ENCODE data around the gene PSRC1.

The PSRC1 gene

DNA sequence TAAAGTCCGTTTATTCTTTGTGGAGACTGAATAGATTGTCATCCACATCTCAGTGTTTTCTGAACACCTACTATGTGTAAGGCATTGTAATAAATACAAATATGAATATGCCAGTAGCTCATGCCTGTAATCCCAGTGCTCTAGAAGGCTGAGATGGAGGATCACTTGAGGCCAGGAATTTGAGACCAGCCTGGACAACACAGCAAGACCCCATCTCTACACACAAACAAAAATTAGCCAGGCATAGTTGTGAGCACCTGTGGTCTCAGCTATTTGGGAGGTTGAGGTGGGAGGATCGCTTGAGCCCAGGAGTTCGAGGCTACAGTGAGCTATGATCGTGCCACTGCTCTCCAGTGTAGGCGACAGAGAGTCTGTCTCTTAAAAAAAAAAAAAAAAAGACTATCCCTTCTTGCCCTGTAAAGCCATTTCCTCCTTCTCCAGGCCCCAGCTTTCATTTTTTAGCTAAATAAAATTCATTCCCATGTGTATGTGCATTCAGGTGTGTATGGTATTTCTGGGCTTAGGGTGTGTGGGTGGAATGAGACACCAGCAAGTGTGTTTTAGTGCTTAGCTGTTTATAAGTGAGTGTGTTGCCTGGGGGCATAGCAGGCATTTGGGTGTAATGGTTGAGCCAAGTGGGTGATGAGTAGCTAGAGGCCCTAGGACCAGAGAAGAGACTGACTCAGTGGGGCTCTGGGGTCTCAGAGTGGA lies 25.8 kb downstream of the PSRC1 start:
- no peak for DNase-seq

DNA sequence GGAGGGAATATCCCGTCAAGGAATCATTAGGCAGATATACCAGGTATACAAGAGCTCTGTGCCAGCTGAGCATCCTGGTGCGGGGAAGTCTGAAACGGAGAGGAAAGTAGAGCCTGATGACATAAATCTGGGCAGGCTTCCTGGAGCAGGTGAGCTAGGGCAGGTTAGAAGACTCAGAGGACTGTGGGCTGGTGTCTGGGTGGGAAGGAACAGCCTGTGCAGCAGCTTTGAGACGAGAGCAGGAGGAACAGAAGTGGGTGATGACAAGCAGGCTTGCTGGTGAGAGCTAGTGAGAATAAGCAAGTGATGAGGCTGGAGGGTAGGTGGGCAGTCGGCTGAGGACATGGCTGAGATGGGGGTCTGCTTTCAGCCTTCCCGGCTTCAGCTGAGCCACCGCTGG lies 26.9 kb downstream of the PSRC1 start:
- DNase-seq = no peak

DNA sequence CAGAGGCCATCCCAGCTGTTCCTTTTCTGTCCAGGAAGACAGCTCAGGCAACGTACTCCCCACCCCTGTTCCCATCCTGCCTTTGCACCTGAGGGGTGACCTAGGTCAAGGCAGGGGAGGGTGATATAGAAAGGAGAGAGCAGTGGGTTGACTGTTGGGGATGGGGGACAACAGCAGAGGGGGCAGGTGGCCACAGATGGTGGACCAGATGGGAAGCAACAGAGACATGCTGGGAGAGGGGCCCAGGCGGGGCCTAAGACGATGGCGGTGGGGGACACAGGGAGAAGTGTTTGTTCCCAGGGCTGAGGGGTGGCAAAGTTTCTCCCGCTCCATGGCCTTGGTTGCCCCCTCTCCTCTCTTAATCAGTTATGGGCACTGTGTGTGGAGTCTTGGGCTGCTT lies 27.3 kb downstream of the PSRC1 start:
- DNase-seq = no peak

DNA sequence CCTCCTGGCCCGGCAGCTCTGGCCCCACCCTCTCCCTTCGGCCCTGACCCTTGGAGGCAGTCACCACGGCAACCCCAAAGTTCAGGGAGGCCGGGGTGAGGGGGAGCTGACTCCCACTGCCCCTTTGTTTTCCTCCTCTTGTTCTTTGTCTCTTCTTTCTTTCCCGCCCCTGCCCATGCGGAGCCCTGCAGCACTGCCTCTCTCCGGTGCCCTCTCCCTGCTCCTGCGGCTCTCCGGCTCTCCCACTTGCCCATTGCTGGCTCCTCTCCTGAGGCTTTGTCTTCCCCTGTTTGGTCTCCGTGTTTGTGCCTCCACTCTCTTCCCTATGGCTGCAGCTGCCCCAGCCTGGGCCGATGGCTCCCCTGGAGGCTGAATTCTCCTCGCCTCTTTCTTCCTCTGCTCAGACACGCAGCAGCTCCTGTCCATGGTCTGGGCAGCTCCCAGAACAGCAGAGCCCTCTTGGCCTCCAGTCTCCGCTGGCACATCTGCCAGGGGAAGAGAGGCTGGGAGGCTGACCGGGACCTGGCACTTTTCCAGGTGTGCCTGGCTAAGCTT lies 27.8 kb downstream of the PSRC1 start:
- DNase-seq = no peak

DNA sequence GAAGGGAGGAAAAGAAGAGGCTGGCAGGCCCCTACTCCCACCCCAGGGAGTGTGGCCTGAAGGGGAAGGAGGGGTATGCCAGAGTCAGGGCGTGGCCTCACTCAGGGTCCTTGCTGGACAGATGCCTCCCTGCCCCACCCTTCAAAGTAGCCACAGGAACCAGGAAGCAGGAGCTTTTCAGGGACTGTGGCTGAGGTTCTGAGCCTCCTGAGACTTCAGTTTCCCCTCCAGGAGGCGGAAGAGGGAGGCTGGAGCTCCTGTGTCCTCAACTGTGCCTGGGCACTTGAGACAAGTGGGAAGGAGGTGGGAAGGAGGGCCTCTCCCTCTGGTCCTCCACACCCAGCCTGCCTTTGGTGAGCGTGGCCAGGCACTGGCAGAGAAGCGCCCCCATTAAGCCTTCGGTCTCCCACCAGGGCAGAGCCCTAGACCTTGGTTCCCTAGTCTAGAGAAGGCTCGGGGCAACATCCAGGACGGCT lies 28.3 kb downstream of the PSRC1 start:
- DNase-seq = no peak

DNA sequence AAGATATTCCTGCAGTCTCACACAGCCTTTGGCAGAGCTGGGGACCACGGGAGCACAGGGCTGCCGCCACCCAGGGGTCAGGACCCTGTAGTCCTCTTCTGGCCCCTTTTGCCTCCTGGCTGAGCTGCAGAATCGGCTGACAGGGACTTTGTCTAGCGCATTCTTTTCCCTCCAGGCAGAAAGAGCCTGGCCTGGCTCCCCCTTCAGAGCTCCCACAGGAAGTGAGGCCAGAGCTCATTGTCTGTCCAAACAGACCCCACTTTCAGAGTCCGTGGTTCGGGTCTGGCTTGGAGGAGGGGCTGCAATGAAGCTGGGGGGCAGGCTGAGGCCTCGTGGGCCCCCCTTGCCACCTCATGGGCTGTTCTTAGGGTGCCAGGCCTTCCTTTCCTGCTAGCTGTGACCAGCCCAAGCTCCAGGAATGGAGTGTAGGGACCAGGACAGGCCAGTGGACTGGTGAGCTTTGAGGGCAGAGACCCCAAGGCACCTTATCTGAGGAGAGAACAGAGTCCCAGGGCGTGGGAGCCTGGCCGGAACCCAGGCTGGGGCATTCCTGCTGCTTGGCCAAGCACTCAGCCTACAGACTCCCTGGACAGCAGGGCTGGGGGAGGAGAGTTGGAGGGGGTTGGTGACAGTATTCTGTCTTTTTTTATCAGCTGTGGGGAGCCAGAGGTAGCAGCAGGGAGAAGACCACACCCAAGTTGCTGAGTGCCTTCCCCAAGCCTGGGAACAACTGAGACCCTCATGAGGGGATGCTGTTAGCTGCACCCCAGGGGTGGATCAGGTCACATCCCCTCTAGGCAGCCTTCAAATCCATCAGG lies 28.9 kb downstream of the PSRC1 start:
- no peak for DNase-seq

DNA sequence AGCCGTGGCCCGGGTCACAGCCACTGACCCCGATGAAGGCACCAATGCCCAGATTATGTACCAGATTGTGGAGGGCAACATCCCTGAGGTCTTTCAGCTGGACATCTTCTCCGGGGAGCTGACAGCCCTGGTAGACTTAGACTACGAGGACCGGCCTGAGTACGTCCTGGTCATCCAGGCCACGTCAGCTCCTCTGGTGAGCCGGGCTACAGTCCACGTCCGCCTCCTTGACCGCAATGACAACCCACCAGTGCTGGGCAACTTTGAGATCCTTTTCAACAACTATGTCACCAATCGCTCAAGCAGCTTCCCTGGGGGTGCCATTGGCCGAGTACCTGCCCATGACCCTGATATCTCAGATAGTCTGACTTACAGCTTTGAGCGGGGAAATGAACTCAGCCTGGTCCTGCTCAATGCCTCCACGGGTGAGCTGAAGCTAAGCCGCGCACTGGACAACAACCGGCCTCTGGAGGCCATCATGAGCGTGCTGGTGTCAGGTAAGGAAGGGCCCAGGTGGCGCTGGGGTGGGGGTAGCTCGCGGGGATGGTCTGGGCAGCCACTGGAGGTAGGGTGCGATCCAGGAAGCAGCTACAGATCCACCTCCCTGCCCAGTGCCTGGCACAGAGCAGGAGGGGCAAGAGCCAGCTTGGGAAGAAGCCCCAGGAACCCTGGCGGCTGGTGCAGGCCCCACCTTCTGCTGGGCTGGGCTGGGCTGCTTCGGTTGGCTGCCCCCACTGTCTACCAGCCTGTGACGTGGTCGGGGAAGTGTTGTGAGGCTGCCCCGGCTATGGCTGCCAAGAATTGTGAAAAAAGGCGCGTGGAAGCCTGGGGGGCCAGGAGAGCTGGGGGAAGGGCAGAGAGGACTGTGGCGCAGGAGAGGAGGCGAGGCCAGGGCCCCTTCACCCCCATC lies 29.8 kb downstream of the PSRC1 start:
- DNase-seq = no peak

DNA sequence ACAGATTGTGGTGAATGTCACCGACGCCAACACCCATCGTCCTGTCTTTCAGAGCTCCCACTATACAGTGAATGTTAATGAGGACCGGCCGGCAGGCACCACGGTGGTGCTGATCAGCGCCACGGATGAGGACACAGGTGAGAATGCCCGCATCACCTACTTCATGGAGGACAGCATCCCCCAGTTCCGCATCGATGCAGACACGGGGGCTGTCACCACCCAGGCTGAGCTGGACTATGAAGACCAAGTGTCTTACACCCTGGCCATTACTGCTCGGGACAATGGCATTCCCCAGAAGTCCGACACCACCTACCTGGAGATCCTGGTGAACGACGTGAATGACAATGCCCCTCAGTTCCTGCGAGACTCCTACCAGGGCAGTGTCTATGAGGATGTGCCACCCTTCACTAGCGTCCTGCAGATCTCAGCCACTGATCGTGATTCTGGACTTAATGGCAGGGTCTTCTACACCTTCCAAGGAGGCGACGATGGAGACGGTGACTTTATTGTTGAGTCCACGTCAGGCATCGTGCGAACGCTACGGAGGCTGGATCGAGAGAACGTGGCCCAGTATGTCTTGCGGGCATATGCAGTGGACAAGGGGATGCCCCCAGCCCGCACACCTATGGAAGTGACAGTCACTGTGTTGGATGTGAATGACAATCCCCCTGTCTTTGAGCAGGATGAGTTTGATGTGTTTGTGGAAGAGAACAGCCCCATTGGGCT lies 30.6 kb downstream of the PSRC1 start:
- DNase-seq = no peak

DNA sequence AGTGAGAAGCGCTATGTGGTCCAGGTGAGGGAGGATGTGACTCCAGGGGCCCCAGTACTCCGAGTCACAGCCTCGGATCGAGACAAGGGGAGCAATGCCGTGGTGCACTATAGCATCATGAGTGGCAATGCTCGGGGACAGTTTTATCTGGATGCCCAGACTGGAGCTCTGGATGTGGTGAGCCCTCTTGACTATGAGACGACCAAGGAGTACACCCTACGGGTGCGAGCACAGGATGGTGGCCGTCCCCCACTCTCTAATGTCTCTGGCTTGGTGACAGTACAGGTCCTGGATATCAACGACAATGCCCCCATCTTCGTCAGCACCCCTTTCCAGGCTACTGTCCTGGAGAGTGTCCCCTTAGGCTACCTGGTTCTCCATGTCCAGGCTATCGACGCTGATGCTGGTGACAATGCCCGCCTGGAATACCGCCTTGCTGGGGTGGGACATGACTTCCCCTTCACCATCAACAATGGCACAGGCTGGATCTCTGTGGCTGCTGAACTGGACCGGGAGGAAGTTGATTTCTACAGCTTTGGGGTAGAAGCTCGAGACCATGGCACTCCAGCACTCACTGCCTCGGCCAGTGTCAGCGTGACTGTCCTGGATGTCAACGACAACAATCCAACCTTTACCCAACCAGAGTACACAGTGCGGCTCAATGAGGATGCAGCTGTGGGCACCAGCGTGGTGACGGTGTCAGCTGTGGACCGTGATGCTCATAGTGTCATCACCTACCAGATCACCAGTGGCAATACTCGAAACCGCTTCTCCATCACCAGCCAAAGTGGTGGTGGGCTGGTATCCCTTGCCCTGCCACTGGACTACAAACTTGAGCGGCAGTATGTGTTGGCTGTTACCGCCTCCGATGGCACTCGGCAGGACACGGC lies 31.4 kb downstream of the PSRC1 start:
- no peak for DNase-seq

DNA sequence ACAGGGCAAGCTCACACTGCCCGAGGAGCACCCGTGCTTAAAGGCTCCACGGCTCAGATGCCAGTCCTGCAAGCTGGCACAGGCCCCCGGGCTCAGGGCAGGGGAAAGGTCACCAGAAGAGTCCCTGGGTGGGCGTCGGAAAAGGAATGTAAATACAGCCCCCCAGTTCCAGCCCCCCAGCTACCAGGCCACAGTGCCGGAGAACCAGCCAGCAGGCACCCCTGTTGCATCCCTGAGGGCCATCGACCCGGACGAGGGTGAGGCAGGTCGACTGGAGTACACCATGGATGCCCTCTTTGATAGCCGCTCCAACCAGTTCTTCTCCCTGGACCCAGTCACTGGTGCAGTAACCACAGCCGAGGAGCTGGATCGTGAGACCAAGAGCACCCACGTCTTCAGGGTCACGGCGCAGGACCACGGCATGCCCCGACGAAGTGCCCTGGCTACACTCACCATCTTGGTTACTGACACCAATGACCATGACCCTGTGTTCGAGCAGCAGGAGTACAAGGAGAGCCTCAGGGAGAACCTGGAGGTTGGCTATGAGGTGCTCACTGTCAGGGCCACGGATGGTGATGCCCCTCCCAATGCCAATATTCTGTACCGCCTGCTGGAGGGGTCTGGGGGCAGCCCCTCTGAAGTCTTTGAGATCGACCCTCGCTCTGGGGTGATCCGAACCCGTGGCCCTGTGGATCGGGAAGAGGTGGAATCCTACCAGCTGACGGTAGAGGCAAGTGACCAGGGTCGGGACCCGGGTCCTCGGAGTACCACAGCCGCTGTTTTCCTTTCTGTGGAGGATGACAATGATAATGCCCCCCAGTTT lies 32.3 kb downstream of the PSRC1 start:
- no peak for DNase-seq

DNA sequence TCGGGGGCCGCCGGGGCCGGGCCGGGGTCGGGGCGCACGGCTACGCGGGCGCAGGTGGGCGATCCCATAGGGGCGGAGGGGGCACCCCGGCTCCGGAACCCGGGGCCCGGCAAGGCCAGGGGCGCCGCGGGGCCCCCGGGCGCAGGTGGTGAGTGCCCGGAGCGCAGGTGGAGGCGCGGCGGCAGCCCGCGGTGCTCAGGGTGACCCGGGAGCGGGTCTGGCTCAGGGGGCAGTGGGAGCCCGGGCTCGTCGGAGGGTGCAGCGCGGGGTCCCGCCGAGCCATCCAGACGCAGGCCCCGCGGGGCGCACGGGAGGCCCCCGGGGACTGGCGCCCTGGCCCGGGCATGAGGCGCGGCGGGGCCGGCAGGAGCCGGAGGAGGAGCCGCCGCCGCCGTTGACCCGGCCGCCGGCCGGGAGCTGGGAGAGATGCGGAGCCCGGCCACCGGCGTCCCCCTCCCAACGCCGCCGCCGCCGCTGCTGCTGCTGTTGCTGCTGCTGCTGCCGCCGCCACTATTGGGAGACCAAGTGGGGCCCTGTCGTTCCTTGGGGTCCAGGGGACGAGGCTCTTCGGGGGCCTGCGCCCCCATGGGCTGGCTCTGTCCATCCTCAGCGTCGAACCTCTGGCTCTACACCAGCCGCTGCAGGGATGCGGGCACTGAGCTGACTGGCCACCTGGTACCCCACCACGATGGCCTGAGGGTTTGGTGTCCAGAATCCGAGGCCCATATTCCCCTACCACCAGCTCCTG lies 33.1 kb downstream of the PSRC1 start:
- DNase-seq = no peak

DNA sequence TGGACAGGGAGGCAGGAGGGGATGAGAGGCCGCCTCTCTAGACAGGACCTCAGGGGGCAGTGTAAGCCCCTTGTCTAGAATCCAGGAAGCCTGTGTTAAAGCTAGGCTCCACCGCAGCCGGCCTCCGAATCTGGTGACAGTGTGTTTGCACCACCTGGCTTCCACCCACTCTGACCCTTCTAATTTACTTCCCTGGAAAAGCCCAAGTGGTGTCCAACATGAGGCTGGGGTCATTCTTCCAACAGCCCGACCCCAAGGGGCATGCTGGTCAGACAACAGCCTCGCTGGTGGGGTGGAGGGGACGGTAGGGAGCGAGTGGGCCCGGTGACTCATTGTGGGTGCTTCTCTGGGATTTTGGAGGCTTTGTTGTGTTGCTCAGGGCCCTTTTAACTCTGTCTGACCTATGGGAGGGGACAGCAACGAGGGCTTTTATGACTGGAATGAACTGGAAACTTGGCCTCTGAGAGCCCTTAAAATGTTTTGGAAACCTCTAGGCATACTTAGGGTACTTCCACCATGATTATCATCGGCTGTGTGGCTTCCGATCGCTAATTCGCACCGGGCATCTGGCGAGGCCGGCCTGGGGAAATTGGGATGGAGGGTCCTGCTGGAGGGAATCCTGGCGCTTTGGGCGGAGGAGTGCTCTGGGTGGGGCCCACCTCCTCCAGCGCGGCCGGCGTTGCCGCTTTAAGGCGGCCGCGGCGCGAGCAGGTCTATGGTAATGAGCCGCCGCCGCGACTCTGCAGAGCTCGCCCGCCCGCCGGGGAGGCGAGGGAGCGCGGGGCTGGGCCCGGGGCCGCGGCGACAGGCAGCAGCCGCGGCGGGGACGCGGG lies 33.9 kb downstream of the PSRC1 start, which contains the start of gene CELSR2:
TSS of gene CELSR2 (plus strand) at position 743 of the 833 bp plus-strand sequence. CDS start 541 bp downstream, outside the sequence.
- peak; percentile 84 for DNase-seq

DNA sequence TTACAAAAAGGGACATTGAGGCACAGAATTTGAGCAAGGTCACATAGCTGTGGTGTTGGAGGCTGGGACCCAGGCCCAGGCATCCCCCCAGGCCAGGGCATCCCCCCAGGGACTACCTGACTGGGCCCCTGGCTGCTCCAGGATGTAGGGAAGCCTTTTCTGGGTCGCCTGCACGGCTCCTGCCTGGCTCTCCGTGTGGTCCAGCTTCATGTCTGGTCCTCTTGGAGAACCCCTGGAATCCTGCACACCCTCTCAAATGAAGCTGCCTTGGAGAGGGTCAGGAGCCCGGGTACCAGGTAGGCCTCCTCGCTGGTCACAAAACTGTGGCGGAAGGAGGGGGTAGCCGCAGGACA lies 34.5 kb downstream of the PSRC1 start:
- DNase-seq = no peak

DNA sequence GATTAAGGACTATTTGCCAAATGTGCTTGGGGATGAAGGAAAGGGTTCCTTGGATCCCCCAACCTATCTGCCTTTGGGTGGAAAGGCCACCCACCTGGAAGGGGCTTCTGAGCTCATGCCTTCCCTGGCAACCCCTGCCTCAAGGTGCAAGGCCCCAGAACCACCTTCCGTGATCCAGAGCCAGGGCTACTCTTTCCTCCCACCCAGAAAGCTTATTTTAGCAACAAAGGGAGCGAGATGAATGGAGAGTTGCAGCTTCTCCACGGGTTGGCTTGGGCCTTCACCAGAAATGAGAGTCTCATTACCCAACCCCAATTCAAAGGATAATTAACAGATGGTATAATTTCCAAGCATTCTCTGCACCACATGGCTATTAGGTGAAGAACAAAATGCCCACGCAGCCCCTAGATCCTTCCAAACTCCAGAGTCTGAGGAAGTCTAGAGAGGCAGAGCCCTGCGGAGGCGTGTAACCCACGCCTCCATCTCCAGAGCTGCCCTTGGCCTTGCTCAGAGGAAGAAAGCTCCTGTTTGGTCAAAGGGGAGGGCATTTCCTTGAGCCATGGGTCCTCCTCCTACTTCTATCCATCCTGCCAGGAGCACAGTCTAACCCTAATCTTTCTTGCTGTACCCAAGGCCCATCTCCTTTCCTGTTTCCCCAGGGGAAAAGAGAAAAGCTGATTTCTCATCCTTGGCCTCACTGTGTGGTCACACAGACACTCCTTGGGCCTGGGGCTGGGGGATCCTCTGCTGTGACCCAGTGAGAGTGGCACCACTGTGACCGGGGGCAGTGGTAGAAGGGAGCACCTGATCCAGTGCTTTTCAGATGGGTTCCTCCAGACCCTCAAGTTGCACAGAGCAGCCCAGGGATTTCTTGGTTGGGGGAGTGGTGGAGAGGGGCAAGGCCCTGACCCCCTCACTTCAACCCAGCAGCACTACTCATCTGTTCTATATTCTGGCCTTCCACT lies 35.3 kb downstream of the PSRC1 start:
- no peak for DNase-seq

DNA sequence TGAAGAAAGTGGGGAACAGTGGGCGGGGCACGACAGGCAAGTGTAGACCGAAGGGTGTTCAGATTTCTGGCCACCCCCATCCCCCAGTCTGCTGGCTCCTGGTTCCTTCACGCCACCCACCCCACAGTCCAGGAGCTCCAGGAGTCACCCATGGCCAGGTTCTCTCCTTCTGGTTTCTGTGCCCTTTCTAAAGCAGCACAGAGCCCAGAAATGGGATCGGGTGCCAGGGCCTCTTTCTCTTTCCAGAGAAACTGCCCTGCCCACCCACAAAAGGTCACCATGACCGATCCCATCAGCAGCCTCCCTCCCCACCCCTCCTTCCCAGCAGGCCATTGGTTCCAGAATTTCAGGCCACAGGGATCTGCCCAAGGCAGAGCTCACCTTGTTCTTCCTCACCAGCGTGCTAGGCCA lies 36.8 kb downstream of the PSRC1 start:
- DNase-seq = no peak

DNA sequence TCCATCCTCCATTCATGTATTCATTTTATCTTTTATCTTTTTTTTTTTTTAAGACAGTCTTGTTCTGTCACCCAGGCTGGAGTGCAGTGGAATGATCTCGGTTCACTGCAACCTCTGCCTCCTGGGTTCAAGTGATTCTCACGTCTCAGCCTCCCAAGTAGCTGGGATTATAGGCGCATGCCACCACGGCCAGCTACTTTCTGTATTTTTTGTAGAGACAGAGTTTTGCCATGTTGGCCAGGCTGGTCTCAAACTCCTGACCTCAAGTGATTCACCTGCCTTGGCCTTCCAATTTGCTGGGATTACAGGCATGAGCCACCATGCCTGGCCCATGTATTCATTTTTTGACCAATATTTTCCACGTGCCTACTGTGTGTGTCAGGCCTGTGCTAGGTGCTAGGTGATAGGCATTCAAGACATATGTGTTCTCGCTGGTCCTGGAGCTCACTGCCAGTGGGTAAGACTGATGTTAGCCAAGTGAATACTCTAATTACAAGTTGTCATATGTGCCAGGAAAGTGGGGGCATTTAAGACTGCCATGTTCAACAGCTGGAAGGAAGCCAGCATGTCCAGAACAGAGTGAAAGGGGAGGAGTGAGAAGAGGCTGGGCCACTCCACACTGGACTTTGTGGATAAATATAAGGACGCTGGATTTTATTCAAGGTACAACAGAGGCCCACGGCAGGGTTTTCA lies 38.9 kb downstream of the PSRC1 start:
- no peak for DNase-seq

DNA sequence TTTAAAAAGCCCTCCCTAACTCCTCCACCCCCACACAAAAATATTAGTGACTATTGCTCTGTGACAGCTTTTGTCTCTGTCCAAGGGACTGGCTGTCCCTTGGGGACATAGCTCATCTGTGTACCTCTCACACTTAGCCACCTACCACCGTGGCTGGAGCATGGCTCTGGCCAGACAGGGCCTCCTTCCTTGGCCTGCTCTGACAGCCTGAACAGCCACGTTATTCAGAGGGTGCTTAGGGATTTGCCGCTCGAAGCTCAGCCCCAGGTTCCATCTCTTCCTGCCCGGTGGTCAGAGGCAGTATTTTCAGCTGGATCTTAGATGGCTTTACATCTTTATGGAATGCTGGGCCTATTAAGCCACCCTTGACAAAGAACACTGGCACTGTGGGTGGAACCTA lies 39.7 kb downstream of the PSRC1 start:
- no peak for DNase-seq
